Measurements from ENCODE around the gene KCP.

GRCh38 chr7:128884561-128885369, 25.7 kb downstream of the KCP start:
- no peak for TF ChIP-seq CTCF (optimal IDR thresholded peaks at IDR 0.05 in 1 of 3, IDR thresholded peaks at IDR 0.05 in 1 of 3, conservative IDR thresholded peaks at IDR 0.05 in 1 of 3; ENCODE audit: extremely low read depth in 1 of 3, insufficient read depth in 2 of 3, low read length in 3 of 3)
- no peak for TF ChIP-seq EZH2 (IDR thresholded peaks at IDR 0.05; ENCODE audit: low read length)

Measured in keratinocyte (primary cell).